HepG2 (cell line): Measurements from ENCODE around the gene ZBTB45. TPM values are rescaled to one million over a fixed set of nuclear protein-coding genes. Genes with fewer than 3 reads are reported as not detected.

Experiments
- ARNT2 ChIP-seq: sonication (generic); formaldehyde crosslinking; IDR thresholded peaks from 2 replicates; pipeline ENCODE4 v1.8.0; 2022; ENCODE audit warnings: mild to moderate bottlenecking, low read depth, missing genetic modification reagents, moderate library complexity
- CHD4 ChIP-seq: fragments of 200-600 bp; sonication (generic); IDR thresholded peaks from 2 replicates; pipeline ENCODE4 v1.7.0; 2017; ENCODE audit warnings: mild to moderate bottlenecking, low read length, borderline replicate concordance
- ELF3 ChIP-seq: IDR thresholded peaks from 2 replicates; pipeline ENCODE4 v1.6.1; 2016; ENCODE audit warnings: missing genetic modification reagents, missing compliant biosample characterization
- HDAC6 ChIP-seq: fragments of 200-600 bp; sonication (generic); IDR thresholded peaks from 2 replicates; pipeline ENCODE4 v1.7.0; 2017; ENCODE audit warnings: mild to moderate bottlenecking, antibody characterized with exemption, low read length, low read depth
- KDM6A ChIP-seq: IDR thresholded peaks from 2 replicates; pipeline ENCODE4 v1.6.1; 2016; ENCODE audit warnings: low read depth
- MED13 ChIP-seq: sonication (generic); formaldehyde crosslinking; IDR thresholded peaks from 2 replicates; pipeline ENCODE4 v1.5.0; 2020; ENCODE audit warnings: missing genetic modification reagents
- NAIF1 ChIP-seq: sonication (generic); formaldehyde crosslinking; IDR thresholded peaks from 2 replicates; pipeline ENCODE4 v1.5.0; 2020; ENCODE audit warnings: mild to moderate bottlenecking, missing genetic modification reagents, borderline replicate concordance
- NFKB2 ChIP-seq: sonication (generic); formaldehyde crosslinking; IDR thresholded peaks from 2 replicates; pipeline ENCODE4 v1.4.0; 2020; ENCODE audit warnings: missing genetic modification reagents, borderline replicate concordance
- PCBP2 ChIP-seq: fragments of 200-400 bp; formaldehyde crosslinking; optimal IDR thresholded peaks from 2 replicates; pipeline ENCODE3; 2018; ENCODE audit warnings: low read length, low read depth; ENCODE audit not compliant: poor library complexity, severe bottlenecking
- RBFOX2 ChIP-seq: fragments of 200-400 bp; formaldehyde crosslinking; IDR thresholded peaks from 2 replicates; pipeline ENCODE4 v1.6.1; 2017; ENCODE audit warnings: low read depth, mild to moderate bottlenecking, low read length
- RELA ChIP-seq: sonication (generic); formaldehyde crosslinking; IDR thresholded peaks from 2 replicates; pipeline ENCODE4 v1.4.0; 2020; ENCODE audit warnings: missing genetic modification reagents
- TBL1XR1 ChIP-seq: fragments of 150-350 bp; IDR thresholded peaks from 2 replicates; pipeline ENCODE4 v1.6.1; 2014; ENCODE audit warnings: borderline replicate concordance, low read length; ENCODE audit not compliant: partially characterized antibody
- TCF7L2 ChIP-seq: IDR thresholded peaks from 2 replicates; pipeline ENCODE4 v1.6.1; 2011; ENCODE audit warnings: mild to moderate bottlenecking, low read depth, low read length, moderate library complexity
- WIZ ChIP-seq: sonication (generic); formaldehyde crosslinking; IDR thresholded peaks from 2 replicates; pipeline ENCODE4 v1.5.1; 2020; ENCODE audit warnings: mild to moderate bottlenecking, missing genetic modification reagents
- ZFYVE20 ChIP-seq: sonication (generic); formaldehyde crosslinking; IDR thresholded peaks from 2 replicates; pipeline ENCODE4 v1.8.0; 2023; ENCODE audit warnings: low read depth, mild to moderate bottlenecking, moderate library complexity, missing genetic modification reagents, borderline replicate concordance
- ZNF713 ChIP-seq: sonication (generic); formaldehyde crosslinking; IDR thresholded peaks from 2 replicates; pipeline ENCODE4 v1.4.0; 2020; ENCODE audit warnings: mild to moderate bottlenecking, missing genetic modification reagents
- ZNF775 ChIP-seq: sonication (generic); formaldehyde crosslinking; IDR thresholded peaks from 2 replicates; pipeline ENCODE4 v1.4.0; 2020; ENCODE audit warnings: missing genetic modification reagents, mild to moderate bottlenecking, moderate library complexity, borderline replicate concordance
- polyA plus RNA-seq, 8 experiments: library from polyadenylated mRNA; depleted of rRNA in 3 of 8; stranded (reverse) in 7 of 8; unstranded in 1 of 8; fragments of >200 nt; fragmentation: Illumina TruSeq in 4 of 8; extraction: Trizol in 4 of 8; gene quantifications; 2 replicates each; pipeline versions ENCODE4 v1.2.1 to v1.2.3, GENCODE V29; 2011 to 2016; ENCODE audit warnings: low read depth in 4 of 8, missing spikeins in 1 of 8, mixed read lengths in 1 of 8; ENCODE audit not compliant: insufficient read depth in 1 of 8
- total RNA-seq, 5 experiments: library from RNA; depleted of rRNA; stranded (reverse); fragments of >200 nt; fragmentation: Illumina TruSeq; extraction: Trizol; gene quantifications; 2 replicates each; pipeline ENCODE4 v1.2.3, GENCODE V29; 2016; ENCODE audit warnings: low read depth in 1 of 5
- TF ChIP-seq, protein P1 (sequence below): sonication (generic); formaldehyde crosslinking; IDR thresholded peaks from 2 replicates; pipeline ENCODE4 v1.4.0; 2020; ENCODE audit warnings: mild to moderate bottlenecking, missing genetic modification reagents
- TF ChIP-seq, protein P2 (sequence below): sonication (generic); formaldehyde crosslinking; IDR thresholded peaks from 2 replicates; pipeline ENCODE4 v1.9.0; 2021; ENCODE audit warnings: missing genetic modification reagents, mild to moderate bottlenecking, borderline replicate concordance
- TF ChIP-seq, protein P3 (sequence below): sonication (generic); formaldehyde crosslinking; IDR thresholded peaks from 2 replicates; pipeline ENCODE4 v1.4.0; 2020; ENCODE audit warnings: mild to moderate bottlenecking, missing genetic modification reagents
- TF ChIP-seq, protein P4 (sequence below): sonication (generic); formaldehyde crosslinking; IDR thresholded peaks from 2 replicates; pipeline ENCODE4 v1.4.0; 2020; ENCODE audit warnings: mild to moderate bottlenecking, missing genetic modification reagents
- TF ChIP-seq, protein P5 (sequence below), 2 experiments: IDR thresholded peaks; 2 replicates each; pipeline ENCODE4 v1.6.1; 2011 to 2012; ENCODE audit warnings: low read length in 2 of 2, borderline replicate concordance in 1 of 2, low read depth in 1 of 2, mild to moderate bottlenecking in 1 of 2, moderate library complexity in 1 of 2

ZBTB45 gene
- total and polyA plus RNA-seq, 2 of the 13 experiments (the other 11 are each of a cell fraction or from before 2014, with no cell fraction given): 3.0 to 3.7 TPM

- TF ChIP-seq NFKB2 (peak; percentile 80; the same call in 1 of the 2 replicates), RELA (CRISPR knock-in tag) (peak; percentile 91), PCBP2 (no peak), ELF3 (CRISPR knock-in tag) (peak; percentile 62; the same call in 1 of the 2 replicates), NAIF1 (CRISPR knock-in tag) (peak; percentile 98), RBFOX2 (peak; percentile 93), ARNT2 (no peak; the same call in 1 of the 2 replicates), MED13 (CRISPR knock-in tag) (peak; percentile 40; the same call in 1 of the 2 replicates), HDAC6 (no peak), WIZ (CRISPR knock-in tag) (no peak), TCF7L2 (no peak), ZFYVE20 (CRISPR knock-in tag) (no peak), TBL1XR1 (no peak), KDM6A (no peak), ZNF713 (CRISPR knock-in tag) (no peak; the same call in 1 of the 2 replicates), ZNF775 (CRISPR knock-in tag) (no peak), CHD4 (no peak)
- TF ChIP-seq, protein P1, sequence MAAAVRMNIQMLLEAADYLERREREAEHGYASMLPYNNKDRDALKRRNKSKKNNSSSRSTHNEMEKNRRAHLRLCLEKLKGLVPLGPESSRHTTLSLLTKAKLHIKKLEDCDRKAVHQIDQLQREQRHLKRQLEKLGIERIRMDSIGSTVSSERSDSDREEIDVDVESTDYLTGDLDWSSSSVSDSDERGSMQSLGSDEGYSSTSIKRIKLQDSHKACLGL (CRISPR knock-in tag): peak; percentile 85
- TF ChIP-seq, protein P2, sequence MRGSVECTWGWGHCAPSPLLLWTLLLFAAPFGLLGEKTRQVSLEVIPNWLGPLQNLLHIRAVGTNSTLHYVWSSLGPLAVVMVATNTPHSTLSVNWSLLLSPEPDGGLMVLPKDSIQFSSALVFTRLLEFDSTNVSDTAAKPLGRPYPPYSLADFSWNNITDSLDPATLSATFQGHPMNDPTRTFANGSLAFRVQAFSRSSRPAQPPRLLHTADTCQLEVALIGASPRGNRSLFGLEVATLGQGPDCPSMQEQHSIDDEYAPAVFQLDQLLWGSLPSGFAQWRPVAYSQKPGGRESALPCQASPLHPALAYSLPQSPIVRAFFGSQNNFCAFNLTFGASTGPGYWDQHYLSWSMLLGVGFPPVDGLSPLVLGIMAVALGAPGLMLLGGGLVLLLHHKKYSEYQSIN (CRISPR knock-in tag): no peak
- TF ChIP-seq, protein P3, sequence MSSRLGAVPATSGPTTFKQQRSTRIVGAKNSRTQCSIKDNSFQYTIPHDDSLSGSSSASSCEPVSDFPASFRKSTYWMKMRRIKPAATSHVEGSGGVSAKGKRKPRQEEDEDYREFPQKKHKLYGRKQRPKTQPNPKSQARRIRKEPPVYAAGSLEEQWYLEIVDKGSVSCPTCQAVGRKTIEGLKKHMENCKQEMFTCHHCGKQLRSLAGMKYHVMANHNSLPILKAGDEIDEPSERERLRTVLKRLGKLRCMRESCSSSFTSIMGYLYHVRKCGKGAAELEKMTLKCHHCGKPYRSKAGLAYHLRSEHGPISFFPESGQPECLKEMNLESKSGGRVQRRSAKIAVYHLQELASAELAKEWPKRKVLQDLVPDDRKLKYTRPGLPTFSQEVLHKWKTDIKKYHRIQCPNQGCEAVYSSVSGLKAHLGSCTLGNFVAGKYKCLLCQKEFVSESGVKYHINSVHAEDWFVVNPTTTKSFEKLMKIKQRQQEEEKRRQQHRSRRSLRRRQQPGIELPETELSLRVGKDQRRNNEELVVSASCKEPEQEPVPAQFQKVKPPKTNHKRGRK (CRISPR knock-in tag): no peak
- TF ChIP-seq, protein P4, sequence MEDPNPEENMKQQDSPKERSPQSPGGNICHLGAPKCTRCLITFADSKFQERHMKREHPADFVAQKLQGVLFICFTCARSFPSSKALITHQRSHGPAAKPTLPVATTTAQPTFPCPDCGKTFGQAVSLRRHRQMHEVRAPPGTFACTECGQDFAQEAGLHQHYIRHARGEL (CRISPR knock-in tag): no peak
- TF ChIP-seq, protein P5, sequence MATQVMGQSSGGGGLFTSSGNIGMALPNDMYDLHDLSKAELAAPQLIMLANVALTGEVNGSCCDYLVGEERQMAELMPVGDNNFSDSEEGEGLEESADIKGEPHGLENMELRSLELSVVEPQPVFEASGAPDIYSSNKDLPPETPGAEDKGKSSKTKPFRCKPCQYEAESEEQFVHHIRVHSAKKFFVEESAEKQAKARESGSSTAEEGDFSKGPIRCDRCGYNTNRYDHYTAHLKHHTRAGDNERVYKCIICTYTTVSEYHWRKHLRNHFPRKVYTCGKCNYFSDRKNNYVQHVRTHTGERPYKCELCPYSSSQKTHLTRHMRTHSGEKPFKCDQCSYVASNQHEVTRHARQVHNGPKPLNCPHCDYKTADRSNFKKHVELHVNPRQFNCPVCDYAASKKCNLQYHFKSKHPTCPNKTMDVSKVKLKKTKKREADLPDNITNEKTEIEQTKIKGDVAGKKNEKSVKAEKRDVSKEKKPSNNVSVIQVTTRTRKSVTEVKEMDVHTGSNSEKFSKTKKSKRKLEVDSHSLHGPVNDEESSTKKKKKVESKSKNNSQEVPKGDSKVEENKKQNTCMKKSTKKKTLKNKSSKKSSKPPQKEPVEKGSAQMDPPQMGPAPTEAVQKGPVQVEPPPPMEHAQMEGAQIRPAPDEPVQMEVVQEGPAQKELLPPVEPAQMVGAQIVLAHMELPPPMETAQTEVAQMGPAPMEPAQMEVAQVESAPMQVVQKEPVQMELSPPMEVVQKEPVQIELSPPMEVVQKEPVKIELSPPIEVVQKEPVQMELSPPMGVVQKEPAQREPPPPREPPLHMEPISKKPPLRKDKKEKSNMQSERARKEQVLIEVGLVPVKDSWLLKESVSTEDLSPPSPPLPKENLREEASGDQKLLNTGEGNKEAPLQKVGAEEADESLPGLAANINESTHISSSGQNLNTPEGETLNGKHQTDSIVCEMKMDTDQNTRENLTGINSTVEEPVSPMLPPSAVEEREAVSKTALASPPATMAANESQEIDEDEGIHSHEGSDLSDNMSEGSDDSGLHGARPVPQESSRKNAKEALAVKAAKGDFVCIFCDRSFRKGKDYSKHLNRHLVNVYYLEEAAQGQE (IDR thresholded peaks at IDR 0.05; ENCODE audit: borderline replicate concordance in 1 of 2, low read depth in 1 of 2, low read length in 2 of 2): no peak
Observed at GRCh38 chr19:58513694-58514563, 5.7 kb downstream of the ZBTB45 start (continued).
